ENCODE results near the gene GAL3ST2.

The GAL3ST2 gene

DNA sequence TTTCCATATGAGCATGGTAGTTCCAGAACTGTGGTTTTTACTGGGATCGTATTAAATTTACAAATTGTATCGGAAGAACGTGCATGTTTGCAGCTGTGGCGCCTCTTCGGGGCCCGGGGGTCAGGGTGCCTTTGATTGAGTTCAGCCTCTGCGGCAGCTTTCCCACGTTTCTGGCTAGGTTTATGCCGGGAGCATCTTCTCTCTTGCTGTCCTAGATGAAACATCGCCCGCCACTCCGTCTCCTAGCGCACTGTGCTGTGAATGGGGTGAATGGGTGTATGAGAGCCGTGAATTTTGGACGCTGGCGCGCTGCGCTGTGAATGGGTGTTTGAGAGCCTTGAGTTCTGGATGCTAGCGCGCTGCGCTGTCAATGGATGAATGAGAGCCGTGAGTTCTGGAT is 69.8 kb downstream of the GAL3ST2 start:
- no peak for DNase-seq

DNA sequence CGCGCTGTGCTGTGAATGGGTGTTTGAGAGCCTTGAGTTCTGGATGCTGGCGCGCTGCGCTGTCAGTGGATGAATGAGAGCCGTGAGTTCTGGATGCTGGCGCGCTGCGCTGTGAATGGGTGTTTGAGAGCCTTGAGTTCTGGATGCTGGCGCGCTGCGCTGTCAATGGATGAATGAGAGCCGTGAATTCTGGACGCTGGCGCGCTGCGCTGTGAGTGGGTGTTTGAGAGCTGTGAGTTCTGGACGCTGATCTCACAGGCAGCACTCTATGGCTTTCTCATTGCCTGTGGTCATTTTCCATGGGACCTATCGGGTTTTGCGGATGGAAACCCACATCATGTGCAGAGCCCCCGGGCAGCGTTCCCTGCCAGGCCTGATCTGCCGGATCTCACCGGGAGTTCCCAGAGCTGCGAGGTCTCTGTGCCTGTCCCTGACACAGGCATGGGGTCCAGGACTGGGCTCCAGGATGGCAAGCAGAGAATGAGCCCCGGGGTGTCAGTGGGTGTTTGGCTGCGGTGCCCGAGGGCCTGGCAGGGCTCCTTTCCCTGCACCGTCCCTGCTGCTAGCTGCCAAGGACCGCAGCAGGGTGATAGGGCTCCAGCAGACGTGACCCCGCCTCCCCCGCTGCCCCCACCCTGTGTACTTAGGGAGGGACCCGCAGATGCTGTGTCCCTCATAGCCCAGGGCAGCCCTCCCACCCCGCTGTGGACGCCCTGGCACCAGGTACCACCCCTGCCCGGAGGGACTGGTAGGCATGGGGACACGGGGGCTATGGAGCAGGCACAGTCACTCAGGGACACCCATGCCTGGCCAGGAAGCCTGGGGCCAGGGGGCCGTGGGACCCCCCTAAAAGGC is 72.4 kb downstream of the GAL3ST2 start:
- no peak for DNase-seq

- DNase-seq = no peak
Observed at GRCh38 chr2:241849616-241850543, 73.3 kb downstream of the GAL3ST2 start.

DNA sequence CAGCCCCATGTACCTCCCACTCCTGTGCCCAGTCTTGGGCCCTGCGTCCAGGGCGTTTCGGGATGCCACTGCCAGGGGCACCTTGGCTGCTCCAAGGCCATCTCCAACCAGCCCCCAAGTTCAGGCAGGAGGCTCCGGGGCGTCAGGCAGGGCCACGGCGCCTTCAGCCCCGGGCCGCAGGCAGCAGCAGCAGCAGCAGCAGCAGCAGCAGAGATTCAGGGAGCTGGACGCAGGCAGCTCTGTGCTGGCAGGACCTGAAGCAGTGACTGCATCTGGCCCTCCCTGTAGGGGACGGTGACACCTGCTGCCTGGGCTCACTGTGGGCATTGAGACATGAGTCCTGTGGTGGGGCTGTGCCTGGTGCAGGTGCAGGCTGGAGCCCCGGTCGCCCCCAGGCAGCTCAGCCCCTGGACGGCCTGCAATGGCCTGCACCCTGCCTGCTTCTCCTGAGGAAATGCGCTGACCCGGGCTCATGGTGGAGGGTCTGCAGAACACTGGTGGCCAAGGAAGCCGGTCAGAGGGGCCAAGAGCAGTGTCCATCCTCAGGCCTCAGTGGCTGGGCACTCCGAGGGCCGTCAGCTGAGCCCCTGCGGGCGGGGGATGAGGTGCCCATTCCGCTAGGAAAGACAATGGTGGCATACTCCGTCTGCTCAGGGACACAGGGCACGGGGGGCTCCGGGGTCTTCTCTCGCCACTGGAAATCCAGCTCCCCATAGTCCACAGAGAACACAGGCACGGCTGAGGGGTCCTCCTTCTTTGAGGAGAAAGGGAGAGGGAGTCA is 74.1 kb downstream of the GAL3ST2 start:
- no peak for DNase-seq

GRCh38 chr2:241851325-241852115 is 74.9 kb downstream of the GAL3ST2 start:
- no peak for DNase-seq

DNA sequence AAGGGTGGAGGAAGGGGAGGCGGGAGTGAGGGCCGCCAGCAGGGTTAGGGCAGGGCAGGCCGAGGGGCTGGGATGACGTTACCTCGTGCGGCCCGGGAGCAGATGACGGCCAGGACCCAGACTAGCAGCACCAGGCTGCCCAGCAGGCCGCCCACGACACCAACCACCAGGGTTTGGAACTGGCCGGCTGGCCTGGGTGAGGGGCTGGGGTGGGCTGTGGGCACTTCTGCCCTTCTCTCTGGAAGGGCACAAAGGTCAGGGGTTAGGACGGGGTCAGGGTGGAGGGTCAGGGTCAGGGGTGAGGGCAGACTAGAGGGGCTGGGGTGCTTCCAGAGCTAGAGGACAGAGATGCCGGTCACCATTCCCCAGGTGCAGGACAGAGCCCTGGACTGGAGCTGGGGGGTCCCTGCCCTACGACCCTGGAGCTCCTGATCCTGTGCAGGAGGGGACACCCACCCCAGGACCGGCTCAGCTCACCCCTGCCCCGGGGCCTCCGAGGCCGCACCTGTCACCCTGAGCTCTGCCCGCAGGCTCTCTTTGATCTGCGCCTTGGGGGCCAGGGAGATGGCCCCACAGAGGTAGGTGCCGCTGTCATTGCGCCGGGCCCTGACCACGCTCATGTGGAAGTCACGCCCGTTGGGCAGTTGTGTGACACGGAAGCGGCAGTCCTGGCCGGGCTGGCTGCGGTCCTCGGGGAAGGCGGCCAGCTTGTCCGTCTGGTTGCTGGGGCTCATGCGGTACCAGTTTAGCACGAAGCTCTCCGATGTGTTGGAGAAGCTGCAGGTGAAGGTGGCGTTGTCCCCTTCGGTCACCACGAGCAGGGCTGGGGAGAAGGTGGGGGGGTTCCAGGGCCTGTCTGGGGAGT is 75.7 kb downstream of the GAL3ST2 start:
- DNase-seq = no peak

DNA sequence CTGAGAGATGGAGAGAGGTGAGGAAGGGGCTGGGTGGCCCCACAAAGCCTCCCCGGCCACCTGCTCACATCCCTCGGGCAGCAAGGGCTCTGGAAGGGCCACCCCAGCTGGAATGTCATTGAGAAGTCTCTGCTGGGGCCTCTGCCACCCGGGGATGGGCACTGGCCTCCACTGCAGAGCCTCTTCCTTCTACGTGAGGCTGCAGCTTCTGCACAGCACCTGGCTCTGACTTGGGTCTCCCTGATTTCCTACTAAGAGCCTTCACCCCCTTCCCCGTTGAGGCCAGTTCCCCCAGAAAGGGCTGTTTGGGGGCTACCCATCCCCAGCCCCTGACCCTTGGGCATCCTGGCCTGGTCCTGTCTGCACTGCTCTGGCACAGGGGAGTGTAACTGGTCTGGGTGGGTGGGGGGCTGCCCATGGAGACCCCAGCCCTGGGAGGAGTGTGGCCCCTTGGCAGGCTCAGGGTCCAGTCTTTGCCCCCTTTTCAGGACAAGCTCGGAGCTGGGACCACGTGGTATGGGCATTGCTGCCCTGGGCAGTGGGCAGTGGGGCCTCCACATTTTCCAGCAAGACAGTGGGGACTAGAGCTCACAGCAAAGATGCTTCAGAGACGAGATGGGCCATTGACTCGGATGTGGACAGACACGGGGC is 76.5 kb downstream of the GAL3ST2 start:
- DNase-seq = no peak
